GM12878 (cell line): ENCODE results near the gene FDX2. TPM values are rescaled to one million over a fixed set of nuclear protein-coding genes. Genes with fewer than 3 reads are reported as not detected.

Experiments used
- ETV6 ChIP-seq, 2 experiments: fragments of 450-650 bp in 1 of 2; IDR thresholded peaks in 1 of 2; conservative IDR thresholded peaks in 1 of 2; 2 replicates each; pipeline ENCODE4 v1.6.1; 2014; ENCODE audit warnings: antibody characterized with exemption in 1 of 2, borderline replicate concordance in 1 of 2, low read depth in 1 of 2, mild to moderate bottlenecking in 1 of 2, moderate library complexity in 1 of 2
- HDGF ChIP-seq: fragments of 450-650 bp; IDR thresholded peaks from 2 replicates; pipeline ENCODE4 v1.6.1; 2016; ENCODE audit warnings: antibody characterized with exemption
- IKZF1 ChIP-seq: fragments of 450-650 bp; conservative IDR thresholded peaks from 2 replicates; pipeline ENCODE4 v1.6.1; 2017; ENCODE audit warnings: antibody characterized with exemption, mild to moderate bottlenecking
- POLR2AphosphoS5 ChIP-seq: IDR thresholded peaks from 2 replicates; pipeline ENCODE4 v1.6.1; 2011; ENCODE audit warnings: mild to moderate bottlenecking, low read length, inconsistent platforms
- RAD21 ChIP-seq: IDR thresholded peaks from 2 replicates; pipeline ENCODE4 v1.6.1; 2011; ENCODE audit warnings: mild to moderate bottlenecking, low read depth, low read length, moderate library complexity; ENCODE audit not compliant: insufficient read depth
- RB1 ChIP-seq: fragments of 450-650 bp; formaldehyde crosslinking; IDR thresholded peaks from 2 replicates; pipeline ENCODE4 v1.6.1; 2017; ENCODE audit warnings: mild to moderate bottlenecking, borderline replicate concordance
- RCOR1 ChIP-seq: conservative IDR thresholded peaks from 2 replicates; pipeline ENCODE4 v1.6.1; 2012; ENCODE audit warnings: low read depth, low read length, improper control_type of control experiment
- SUZ12 ChIP-seq: fragments of 200-600 bp; sonication (generic); IDR thresholded peaks from one replicate; pipeline ENCODE4 v1.6.1; 2018; ENCODE audit warnings: antibody characterized with exemption, mild to moderate bottlenecking; ENCODE audit not compliant: unreplicated experiment
- ZNF592 ChIP-seq: fragments of 450-650 bp; IDR thresholded peaks from 2 replicates; pipeline ENCODE4 v1.6.1; 2017; ENCODE audit warnings: mild to moderate bottlenecking, moderate library complexity
- polyA plus RNA-seq, 11 experiments: library from polyadenylated mRNA; depleted of rRNA in 4 of 11; unstranded in 6 of 11; stranded (reverse) in 5 of 11; fragments of >200 nt; fragmentation: Nextera tagmentation in 4 of 11; fragmentation: Illumina TruSeq in 1 of 11; extraction: Ambion mirVana in 4 of 11; extraction: Trizol in 1 of 11; gene quantifications; 1 replicate in 1 of 11; 2 replicates in 10 of 11; pipeline versions ENCODE4 v1.2.1 to v1.2.3, GENCODE V29; 2011 to 2016; ENCODE audit warnings: inconsistent platforms in 2 of 11, missing spikeins in 2 of 11, low read depth in 1 of 11
- total RNA-seq, 4 experiments: library from RNA; depleted of rRNA in 3 of 4; stranded (reverse); fragments of >200 nt in 3 of 4; fragmentation: Illumina TruSeq in 1 of 4; extraction: Trizol in 1 of 4; gene quantifications; 2 replicates each; pipeline versions ENCODE4 v1.2.1 to v1.2.3, GENCODE V29; 2013 to 2021
- TF ChIP-seq, protein P1 (sequence below): fragments of 450-650 bp; IDR thresholded peaks from 2 replicates; pipeline ENCODE4 v1.6.1; 2016; ENCODE audit warnings: mild to moderate bottlenecking

The FDX2 gene
- total and polyA plus RNA-seq, 10 of the 15 experiments (the other 5 are each of a cell fraction or from before 2014, with no cell fraction given): 1.4 to 50.4 (median 24.7) TPM

GRCh38 chr19:10268071-10268470, 47.7 kb downstream of the FDX2 start (continued):
- no peak for TF ChIP-seq ZNF592
- no peak for TF ChIP-seq ETV6 (conservative IDR thresholded peaks at IDR 0.05 in 1 of 2, IDR thresholded peaks at IDR 0.05 in 1 of 2; ENCODE audit: borderline replicate concordance in 1 of 2, low read depth in 1 of 2)
- no peak for TF ChIP-seq RB1
- no peak for TF ChIP-seq RAD21
- TF ChIP-seq HDGF: no peak
- no peak for TF ChIP-seq POLR2AphosphoS5
- no peak for TF ChIP-seq IKZF1
- TF ChIP-seq RCOR1: no peak
- TF ChIP-seq SUZ12: no peak
- TF ChIP-seq, protein P1, sequence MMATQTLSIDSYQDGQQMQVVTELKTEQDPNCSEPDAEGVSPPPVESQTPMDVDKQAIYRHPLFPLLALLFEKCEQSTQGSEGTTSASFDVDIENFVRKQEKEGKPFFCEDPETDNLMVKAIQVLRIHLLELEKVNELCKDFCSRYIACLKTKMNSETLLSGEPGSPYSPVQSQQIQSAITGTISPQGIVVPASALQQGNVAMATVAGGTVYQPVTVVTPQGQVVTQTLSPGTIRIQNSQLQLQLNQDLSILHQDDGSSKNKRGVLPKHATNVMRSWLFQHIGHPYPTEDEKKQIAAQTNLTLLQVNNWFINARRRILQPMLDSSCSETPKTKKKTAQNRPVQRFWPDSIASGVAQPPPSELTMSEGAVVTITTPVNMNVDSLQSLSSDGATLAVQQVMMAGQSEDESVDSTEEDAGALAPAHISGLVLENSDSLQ: no peak
